DOHH2 (cell line): Measurements from ENCODE around the gene MANSC4.
"Not testable (repeated sequence)": the region's sequence is repeated elsewhere in the genome, so short reads cannot be mapped to it uniquely, and the experiment has no call there.

Experiments
- H3F3A ChIP-seq: fragments of 200-600 bp; sonication (generic), shearing (Covaris generic); 2 replicates; pipeline ENCODE4 v1.6.0; 2016; ENCODE audit warnings: antibody characterized with exemption, mild to moderate bottlenecking; ENCODE audit not compliant: control insufficient read depth, insufficient read depth
- H3K27ac ChIP-seq: fragments of 200-600 bp; sonication (generic); 2 replicates; pipeline ENCODE4 v1.5.1; 2014; ENCODE audit warnings: low read depth, mild to moderate bottlenecking, low read length, moderate library complexity
- H3K27me3 ChIP-seq: fragments of 200-600 bp; sonication (generic); 2 replicates; pipeline ENCODE4 v1.6.1; 2014; ENCODE audit warnings: mild to moderate bottlenecking, low read length, mixed read lengths; ENCODE audit not compliant: control insufficient read depth
- H3K36me3 ChIP-seq: fragments of 200-600 bp; sonication (generic); 2 replicates; pipeline ENCODE4 v1.6.1; 2014; ENCODE audit warnings: mild to moderate bottlenecking, low read length, moderate library complexity, mixed read lengths; ENCODE audit not compliant: control insufficient read depth
- H3K4me1 ChIP-seq: fragments of 200-600 bp; sonication (generic); 2 replicates; pipeline ENCODE4 v1.6.1; 2014; ENCODE audit warnings: mild to moderate bottlenecking, low read length, mixed read lengths; ENCODE audit not compliant: control insufficient read depth
- H3K4me2 ChIP-seq: fragments of 200-600 bp; sonication (generic); 2 replicates; pipeline ENCODE4 v1.6.0; 2014; ENCODE audit warnings: mild to moderate bottlenecking, low read length, moderate library complexity
- H3K4me3 ChIP-seq: fragments of 200-600 bp; sonication (generic); 2 replicates; pipeline ENCODE4 v1.5.1; 2014; ENCODE audit warnings: mild to moderate bottlenecking, low read length, mixed read lengths
- H3K79me2 ChIP-seq: fragments of 200-600 bp; sonication (generic); 2 replicates; pipeline ENCODE4 v1.6.1; 2014; ENCODE audit warnings: mild to moderate bottlenecking, low read length, mixed read lengths; ENCODE audit not compliant: control insufficient read depth
- H3K9me2 ChIP-seq: fragments of 200-600 bp; sonication (generic); replicated peaks from 2 replicates; pipeline ENCODE4 v1.6.1; 2014; ENCODE audit warnings: mild to moderate bottlenecking, low read length, mixed read lengths; ENCODE audit not compliant: control insufficient read depth
- H3K9me3 ChIP-seq: fragments of 200-600 bp; sonication (generic); 2 replicates; pipeline ENCODE4 v1.6.1; 2014; ENCODE audit warnings: antibody characterized with exemption, low read length, mixed read lengths; ENCODE audit not compliant: control insufficient read depth, insufficient read depth
- H4K20me1 ChIP-seq: fragments of 200-600 bp; sonication (generic); 2 replicates; pipeline ENCODE4 v1.6.0; 2014; ENCODE audit warnings: low read depth, mild to moderate bottlenecking, antibody characterized with exemption, low read length, moderate library complexity; ENCODE audit not compliant: control insufficient read depth, insufficient read depth
- EZH2phosphoT487 ChIP-seq: fragments of 200-600 bp; sonication (generic); IDR thresholded peaks from 2 replicates; pipeline ENCODE4 v1.6.1; 2017; ENCODE audit warnings: borderline replicate concordance, mild to moderate bottlenecking, antibody characterized with exemption, low read length, moderate library complexity, mixed read lengths
- TF ChIP-seq, protein P1 (sequence below): fragments of 200-600 bp; sonication (generic); IDR thresholded peaks from one replicate; pipeline ENCODE4 v1.5.1; 2014; ENCODE audit warnings: antibody characterized with exemption, mild to moderate bottlenecking, low read depth, low read length; ENCODE audit not compliant: poor library complexity, severe bottlenecking

Gene MANSC4

DNA sequence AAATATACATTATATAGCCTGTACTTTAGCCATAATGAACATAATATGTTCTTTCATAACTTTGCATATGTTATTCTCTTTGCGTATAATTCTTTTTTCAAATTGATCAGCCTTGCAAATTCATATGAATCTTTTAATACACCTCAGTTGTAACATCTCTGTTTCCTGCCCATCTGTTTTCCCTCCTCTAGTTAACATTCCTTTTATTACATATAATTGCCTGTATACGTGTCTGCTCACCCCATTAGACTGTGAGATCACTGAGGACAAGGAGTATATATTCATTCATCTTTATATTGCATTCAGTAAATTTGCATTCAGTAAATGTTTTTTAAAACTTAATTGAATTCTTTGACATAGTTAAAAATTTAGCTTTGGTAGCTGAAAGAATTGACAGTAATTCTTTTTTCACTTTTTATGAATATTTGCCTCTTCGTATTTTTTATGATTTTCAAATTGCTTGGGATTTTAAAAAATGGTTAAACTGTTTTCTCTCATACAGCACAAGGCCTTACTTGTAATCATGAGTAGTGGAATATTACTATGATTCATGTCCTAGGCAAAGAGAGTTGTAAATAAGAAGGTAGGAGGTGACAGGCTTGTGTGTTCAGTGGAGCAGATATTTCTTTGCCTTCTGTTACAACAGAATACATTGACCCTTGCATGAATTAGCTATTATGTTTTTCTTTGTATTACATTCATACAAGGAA, 32.8 kb downstream of the MANSC4 start:
- no peaks in the 10 kb centered on the region for H3K4me1 ChIP-seq
- no peaks in the 10 kb centered on the region for H4K20me1 ChIP-seq
- H3K79me2 ChIP-seq: peaks cover 3% of the 10 kb centered on the region
- H3F3A ChIP-seq: no peaks in the 10 kb centered on the region
- H3K9me3 ChIP-seq: no peaks in the 10 kb centered on the region
- H3K27ac ChIP-seq: no peak overlapping the region
- no peak overlapping the region for H3K4me2 ChIP-seq
- H3K36me3 ChIP-seq: peaks cover 57% of the 10 kb centered on the region
- no peaks in the 10 kb centered on the region for H3K9me2 ChIP-seq
- TF ChIP-seq, protein P1, sequence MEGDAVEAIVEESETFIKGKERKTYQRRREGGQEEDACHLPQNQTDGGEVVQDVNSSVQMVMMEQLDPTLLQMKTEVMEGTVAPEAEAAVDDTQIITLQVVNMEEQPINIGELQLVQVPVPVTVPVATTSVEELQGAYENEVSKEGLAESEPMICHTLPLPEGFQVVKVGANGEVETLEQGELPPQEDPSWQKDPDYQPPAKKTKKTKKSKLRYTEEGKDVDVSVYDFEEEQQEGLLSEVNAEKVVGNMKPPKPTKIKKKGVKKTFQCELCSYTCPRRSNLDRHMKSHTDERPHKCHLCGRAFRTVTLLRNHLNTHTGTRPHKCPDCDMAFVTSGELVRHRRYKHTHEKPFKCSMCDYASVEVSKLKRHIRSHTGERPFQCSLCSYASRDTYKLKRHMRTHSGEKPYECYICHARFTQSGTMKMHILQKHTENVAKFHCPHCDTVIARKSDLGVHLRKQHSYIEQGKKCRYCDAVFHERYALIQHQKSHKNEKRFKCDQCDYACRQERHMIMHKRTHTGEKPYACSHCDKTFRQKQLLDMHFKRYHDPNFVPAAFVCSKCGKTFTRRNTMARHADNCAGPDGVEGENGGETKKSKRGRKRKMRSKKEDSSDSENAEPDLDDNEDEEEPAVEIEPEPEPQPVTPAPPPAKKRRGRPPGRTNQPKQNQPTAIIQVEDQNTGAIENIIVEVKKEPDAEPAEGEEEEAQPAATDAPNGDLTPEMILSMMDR: no peak
- no peak for TF ChIP-seq EZH2phosphoT487
- no peak overlapping the region for H3K4me3 ChIP-seq
- no peaks in the 10 kb centered on the region for H3K27me3 ChIP-seq

DNA sequence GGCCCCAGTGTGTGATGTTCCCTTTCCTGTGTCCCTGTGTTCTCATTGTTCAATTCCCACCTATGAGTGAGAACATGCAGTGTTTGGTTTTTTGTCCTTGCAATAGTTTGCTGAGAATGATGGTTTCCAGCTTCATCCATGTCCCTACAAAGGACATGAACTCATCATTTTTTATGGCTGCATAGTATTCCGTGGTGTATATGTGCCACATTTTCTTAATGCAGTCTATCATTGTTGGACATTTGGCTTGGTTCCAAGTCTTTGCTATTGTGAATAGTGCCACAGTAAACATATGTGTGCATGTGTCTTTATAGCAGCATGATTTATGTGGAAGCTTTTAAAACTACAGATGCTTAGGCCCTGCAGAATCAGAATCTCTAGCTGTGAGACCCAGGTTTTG, 34.3 kb downstream of the MANSC4 start:
- H3F3A ChIP-seq, H3K4me1 ChIP-seq, H4K20me1 ChIP-seq, H3K27me3 ChIP-seq, H3K79me2 ChIP-seq, H3K27ac ChIP-seq, H3K9me2 ChIP-seq, H3K4me2 ChIP-seq, H3K4me3 ChIP-seq, H3K9me3 ChIP-seq: not testable (repeated sequence)
- peaks cover 60% of the 10 kb centered on the region for H3K36me3 ChIP-seq

- Histone ChIP-seq H4K20me1 (no peaks in the 10 kb centered on the region), H3K27ac (no peak overlapping the region), H3K9me3 (no peaks in the 10 kb centered on the region), H3K4me3 (no peak overlapping the region), H3K4me2 (no peak overlapping the region), H3K9me2 (no peaks in the 10 kb centered on the region), H3K27me3 (no peaks in the 10 kb centered on the region), H3F3A (no peaks in the 10 kb centered on the region), H3K79me2 (no peaks in the 10 kb centered on the region; the same call in 1 of the 2 replicates), H3K36me3 (peaks cover 69% of the 10 kb centered on the region), H3K4me1 (no peaks in the 10 kb centered on the region)
- TF ChIP-seq, protein P1: no peak
- TF ChIP-seq EZH2phosphoT487: no peak
Measured at GRCh38 chr12:27743601-27744000, 36.4 kb downstream of the MANSC4 start.

DNA sequence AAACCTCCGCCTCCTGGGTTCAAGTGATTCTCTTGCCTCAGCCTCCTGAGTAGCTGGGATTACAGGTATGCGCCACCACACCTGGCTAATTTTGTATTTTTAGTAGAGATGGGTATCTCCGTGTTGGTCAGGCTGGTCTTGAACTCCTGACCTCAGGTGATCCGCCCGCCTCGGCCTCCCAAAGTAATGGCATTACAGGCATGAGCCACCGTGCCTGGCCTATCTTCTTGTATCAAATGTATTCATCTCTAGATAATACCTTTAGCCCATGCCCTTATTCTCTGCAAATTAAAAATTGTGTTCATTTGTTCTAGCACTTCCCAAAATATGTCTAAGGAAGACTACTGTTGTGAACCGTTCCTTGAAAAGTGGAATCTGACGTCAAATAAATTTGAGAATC, 45.7 kb downstream of the MANSC4 start:
- H3K4me3 ChIP-seq, H3K4me1 ChIP-seq, H3F3A ChIP-seq, H4K20me1 ChIP-seq, H3K79me2 ChIP-seq, H3K9me3 ChIP-seq, H3K27me3 ChIP-seq, H3K4me2 ChIP-seq, H3K27ac ChIP-seq, H3K9me2 ChIP-seq: not testable (repeated sequence)
- peaks cover 70% of the 10 kb centered on the region for H3K36me3 ChIP-seq
